Natural killer cell (primary cell): ENCODE data around the gene SSRP1. TPM values are rescaled to one million over a fixed set of nuclear protein-coding genes. Genes with fewer than 3 reads are reported as not detected.

Experiments
- ATAC-seq, 3 donors: fragments of 150-1000 bp in 2 of 3; fragments of 200-7000 bp in 1 of 3; cut with Tn5 transposase; 1 replicate in 1 of 3; 2 replicates in 2 of 3; pipeline ENCODE4 v1.10.0; 2021; ENCODE audit warnings: mild to moderate bottlenecking in 2 of 3, moderate library complexity in 2 of 3
- DNase-seq, 2 donors: peaks; one replicate each; pipeline versions ENCODE4 v3.0.0 to v3.0.0-alpha.2; 2013 to 2021; ENCODE audit warnings: mixed read lengths in 1 of 2
- H3K27ac ChIP-seq: one replicate; pipeline ENCODE4 v1.5.1; 2013; ENCODE audit warnings: mild to moderate bottlenecking, low read length
- H3K27me3 ChIP-seq: one replicate; pipeline ENCODE4 v1.6.1; 2013; ENCODE audit warnings: low read length; ENCODE audit not compliant: control insufficient read depth, insufficient read depth
- H3K36me3 ChIP-seq: one replicate; pipeline ENCODE4 v1.6.1; 2013; ENCODE audit warnings: low read length; ENCODE audit not compliant: control insufficient read depth, insufficient read depth
- H3K4me1 ChIP-seq: one replicate; pipeline ENCODE4 v1.6.1; 2013; ENCODE audit warnings: low read length; ENCODE audit not compliant: control insufficient read depth, insufficient read depth
- H3K4me3 ChIP-seq: one replicate; pipeline ENCODE4 v1.5.1; 2013; ENCODE audit warnings: low read length
- H3K9me3 ChIP-seq: one replicate; pipeline ENCODE4 v1.6.1; 2013; ENCODE audit warnings: low read length; ENCODE audit not compliant: control insufficient read depth, insufficient read depth
- H3K27ac Mint-ChIP-seq, 2 donors: one replicate each; pipeline ENCODE4 v1.8.0; 2022; ENCODE audit warnings: mild to moderate bottlenecking in 2 of 2, mixed read lengths in 2 of 2, moderate library complexity in 1 of 2
- H3K27me3 Mint-ChIP-seq, 2 donors: one replicate each; pipeline ENCODE4 v1.8.0; 2022; ENCODE audit warnings: low read depth in 2 of 2, mixed read lengths in 2 of 2
- H3K36me3 Mint-ChIP-seq: one replicate; pipeline ENCODE4 v1.8.0; 2022; ENCODE audit warnings: mixed read lengths
- H3K4me1 Mint-ChIP-seq, 2 donors: one replicate each; pipeline ENCODE4 v1.8.0; 2022; ENCODE audit warnings: mixed read lengths in 2 of 2
- H3K4me3 Mint-ChIP-seq: one replicate; pipeline ENCODE4 v1.8.0; 2022; ENCODE audit warnings: mild to moderate bottlenecking, moderate library complexity, mixed read lengths
- H3K9me3 Mint-ChIP-seq, 2 donors: one replicate each; pipeline ENCODE4 v1.8.0; 2022; ENCODE audit warnings: mixed read lengths in 2 of 2
- WGBS: methylation state at CpG from one replicate; pipeline ENCODE4 v1.1.7; 2013; ENCODE audit warnings: missing lambda C conversion rate; ENCODE audit not compliant: insufficient coverage; 5-methylcytosine and 5-hydroxymethylcytosine counted together
- intact Hi-C: fragments of 100-400 bp; cut with micrococcal nuclease; formaldehyde crosslinking; loops from one replicate; pipeline ENCODE4 v1.14.2; 2022
- total RNA-seq, 4 donors: library from RNA; stranded (reverse); fragments of 120-200 nt in 1 of 4; gene quantifications; one replicate each; pipeline versions ENCODE4 v1.2.3 to v1.2.4, GENCODE V29; 2013 to 2022
- TF ChIP-seq, protein P1 (sequence below): fragments of 200-600 bp; IDR thresholded peaks from one replicate; pipeline ENCODE4 v1.8.0; 2022; ENCODE audit warnings: antibody characterized with exemption

Gene SSRP1
- total RNA-seq, 3 donors from 2014 or later (not counting 1 experiment from before 2014, with no cell fraction given): 45.5 to 50.0 (median 47.1) TPM

DNA sequence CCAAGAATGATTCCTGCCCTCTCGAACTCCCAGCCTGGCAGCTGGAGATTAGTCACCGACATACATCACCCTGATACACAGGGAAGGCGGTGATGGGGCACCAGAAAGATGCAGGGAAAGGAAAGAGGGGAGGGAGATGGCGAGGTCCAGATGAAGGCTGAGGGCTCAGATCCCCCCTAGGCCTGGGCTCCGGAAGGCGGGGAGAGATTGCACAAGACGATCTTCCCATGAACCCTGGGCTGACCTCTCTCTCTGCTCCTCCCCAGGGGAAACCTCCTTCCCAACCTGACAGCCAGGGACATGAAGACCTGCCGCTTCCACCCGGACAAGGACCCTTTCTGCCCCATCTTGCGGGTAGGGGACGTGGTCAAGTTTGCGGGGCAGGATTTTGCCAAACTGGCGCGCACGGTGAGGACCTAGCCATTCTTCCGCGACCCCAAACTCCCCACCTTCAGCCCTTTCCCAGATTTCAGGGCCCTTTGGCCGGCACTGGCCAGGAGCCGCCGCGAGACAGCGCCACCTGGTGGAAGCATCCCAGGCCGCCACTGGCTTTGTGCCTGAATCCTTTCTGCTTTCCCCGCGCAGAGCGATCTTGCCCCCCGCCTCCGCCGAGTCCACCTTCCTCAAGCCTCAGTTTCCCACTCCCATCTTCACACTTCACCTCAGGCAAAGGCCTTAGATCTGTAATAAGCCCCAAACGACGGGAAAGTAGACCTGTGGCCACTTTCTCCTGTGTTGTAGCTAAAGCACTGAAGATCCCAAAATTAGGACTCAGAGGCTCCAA lies 14.0 kb upstream of the SSRP1 start:
- DNase-seq (peak; percentile 63 to 76), ATAC-seq (peak; percentile 61 to 74 (median 70))
- Histone ChIP-seq H3K27me3 (no peaks in the 10 kb centered on the region), H3K27ac (no peak overlapping the region), H3K36me3 (no peaks in the 10 kb centered on the region), H3K4me1 (peaks cover 8% of the 10 kb centered on the region), H3K9me3 (no peaks in the 10 kb centered on the region), H3K4me3 (no peak overlapping the region)
- WGBS: 39% methylated on average over 31 of the region's 31 CpGs
- TF ChIP-seq, protein P1, sequence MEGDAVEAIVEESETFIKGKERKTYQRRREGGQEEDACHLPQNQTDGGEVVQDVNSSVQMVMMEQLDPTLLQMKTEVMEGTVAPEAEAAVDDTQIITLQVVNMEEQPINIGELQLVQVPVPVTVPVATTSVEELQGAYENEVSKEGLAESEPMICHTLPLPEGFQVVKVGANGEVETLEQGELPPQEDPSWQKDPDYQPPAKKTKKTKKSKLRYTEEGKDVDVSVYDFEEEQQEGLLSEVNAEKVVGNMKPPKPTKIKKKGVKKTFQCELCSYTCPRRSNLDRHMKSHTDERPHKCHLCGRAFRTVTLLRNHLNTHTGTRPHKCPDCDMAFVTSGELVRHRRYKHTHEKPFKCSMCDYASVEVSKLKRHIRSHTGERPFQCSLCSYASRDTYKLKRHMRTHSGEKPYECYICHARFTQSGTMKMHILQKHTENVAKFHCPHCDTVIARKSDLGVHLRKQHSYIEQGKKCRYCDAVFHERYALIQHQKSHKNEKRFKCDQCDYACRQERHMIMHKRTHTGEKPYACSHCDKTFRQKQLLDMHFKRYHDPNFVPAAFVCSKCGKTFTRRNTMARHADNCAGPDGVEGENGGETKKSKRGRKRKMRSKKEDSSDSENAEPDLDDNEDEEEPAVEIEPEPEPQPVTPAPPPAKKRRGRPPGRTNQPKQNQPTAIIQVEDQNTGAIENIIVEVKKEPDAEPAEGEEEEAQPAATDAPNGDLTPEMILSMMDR: peak; percentile 94
- H3K9me3 Mint-ChIP-seq: no peaks in the 10 kb centered on the region
- no peak overlapping the region for H3K27ac Mint-ChIP-seq
- no peak overlapping the region for H3K4me3 Mint-ChIP-seq
- intact Hi-C loops: loop anchor here (5.0 kb wide), 1 partner anchor 133 kb away; no protein-coding TSS in a partner anchor
- peaks cover 7 to 12% of the 10 kb centered on the region in 2 donors for H3K4me1 Mint-ChIP-seq
- H3K27me3 Mint-ChIP-seq: peaks cover 3 to 7% of the 10 kb centered on the region in 2 donors
- H3K36me3 Mint-ChIP-seq: no peaks in the 10 kb centered on the region

- Mint-ChIP-seq H3K4me1 (peaks cover 7 to 8% of the 10 kb centered on the region in 2 donors), H3K4me3 (no peak overlapping the region), H3K9me3 (no peaks in the 10 kb centered on the region), H3K27ac (peak overlapping the region in 1 of 2 donors; percentile 27), H3K27me3 (peaks cover 0 to 7% of the 10 kb centered on the region in 2 donors), H3K36me3 (no peaks in the 10 kb centered on the region)
- Histone ChIP-seq H3K4me3 (no peak overlapping the region), H3K27me3 (no peaks in the 10 kb centered on the region), H3K36me3 (no peaks in the 10 kb centered on the region), H3K9me3 (no peaks in the 10 kb centered on the region), H3K4me1 (peaks cover 5% of the 10 kb centered on the region), H3K27ac (no peak overlapping the region)
- TF ChIP-seq, protein P1: no peak
- intact Hi-C loops: loop anchor here (5.0 kb wide), 1 partner anchor 134 kb away; no protein-coding TSS in a partner anchor
- WGBS: 87% methylated on average over 14 of the region's 14 CpGs
- no peak for ATAC-seq
- no peak for DNase-seq
These were observed 13.1 kb upstream of the SSRP1 start for GRCh38 chr11:57348636-57349313.

GRCh38 chr11:57348052-57348451 lies 12.4 kb upstream of the SSRP1 start:
- Mint-ChIP-seq H3K4me1 (peaks cover 7 to 8% of the 10 kb centered on the region in 2 donors), H3K4me3 (no peak overlapping the region), H3K9me3 (no peaks in the 10 kb centered on the region), H3K36me3 (no peaks in the 10 kb centered on the region), H3K27ac (peak overlapping the region in 1 of 2 donors; percentile 27), H3K27me3 (peaks cover 0 to 7% of the 10 kb centered on the region in 2 donors)
- no peak for DNase-seq
- Histone ChIP-seq H3K36me3 (no peaks in the 10 kb centered on the region), H3K9me3 (no peaks in the 10 kb centered on the region), H3K4me3 (no peak overlapping the region), H3K27ac (no peak overlapping the region), H3K4me1 (peaks cover 5% of the 10 kb centered on the region), H3K27me3 (no peaks in the 10 kb centered on the region)
- 94% methylated on average over 5 of the region's 7 CpGs for WGBS
- no peak for ATAC-seq
- TF ChIP-seq, protein P1: no peak
- intact Hi-C loops: loop anchor here (5.0 kb wide), 1 partner anchor 134 kb away; no protein-coding TSS in a partner anchor
